ENCODE results near the gene MIS18BP1.
"Not testable (repeated sequence)": the region's sequence is repeated elsewhere in the genome, so short reads cannot be mapped to it uniquely, and the experiment has no call there.

The MIS18BP1 gene

GRCh38 chr14:45253070-45253753, at the start of gene MIS18BP1:
TSS of gene MIS18BP1 (minus strand) at chr14:45253202. CDS start at chr14:45247286, 5,916 bp downstream.
- peak; percentile 96 for DNase-seq

GRCh38 chr14:45298423-45299117, 45.6 kb upstream of the MIS18BP1 start:
- DNase-seq: no peak

GRCh38 chr14:45294796-45295195, 41.8 kb upstream of the MIS18BP1 start:
- not testable (repeated sequence) for DNase-seq

- no peak for DNase-seq
These were observed 37.5 kb upstream of the MIS18BP1 start for GRCh38 chr14:45290547-45290946.

- no peak for DNase-seq
These were observed 34.6 kb upstream of the MIS18BP1 start for GRCh38 chr14:45287610-45288009.

- no peak for DNase-seq
These were observed 31.8 kb upstream of the MIS18BP1 start for GRCh38 chr14:45284802-45285201.

- not testable (repeated sequence) for DNase-seq
These were observed 28.9 kb upstream of the MIS18BP1 start for GRCh38 chr14:45281731-45282400.

- no peak for DNase-seq
These were observed 19.0 kb upstream of the MIS18BP1 start for GRCh38 chr14:45271858-45272537.

- DNase-seq: no peak
These were observed 17.0 kb upstream of the MIS18BP1 start for GRCh38 chr14:45270031-45270430.

- no peak for DNase-seq
These were observed 14.1 kb upstream of the MIS18BP1 start for GRCh38 chr14:45267071-45267470.

- DNase-seq: no peak
These were observed 9.6 kb upstream of the MIS18BP1 start for GRCh38 chr14:45262637-45263036.

GRCh38 chr14:45261209-45261608, 8.2 kb upstream of the MIS18BP1 start:
- no peak for DNase-seq

GRCh38 chr14:45258805-45259204, 5.8 kb upstream of the MIS18BP1 start:
- DNase-seq: no peak

- DNase-seq: no peak
These were observed 5.1 kb upstream of the MIS18BP1 start for GRCh38 chr14:45258073-45258472.

- DNase-seq: no peak
These were observed 1.8 kb upstream of the MIS18BP1 start for GRCh38 chr14:45254771-45255170.

GRCh38 chr14:45253754-45254310, 830 bp upstream of the MIS18BP1 start:
- DNase-seq: no peak

- DNase-seq: no peak
These were observed 484 bp downstream of the MIS18BP1 start for GRCh38 chr14:45252366-45253069.

- DNase-seq: peak; percentile 24
These were observed 1.1 kb downstream of the MIS18BP1 start for GRCh38 chr14:45251912-45252311.

GRCh38 chr14:45249856-45250575, 3.0 kb downstream of the MIS18BP1 start:
- peak; percentile 19 for DNase-seq

- DNase-seq: no peak
These were observed 5.6 kb downstream of the MIS18BP1 start for GRCh38 chr14:45247427-45247826.

GRCh38 chr14:45246691-45247090, 6.3 kb downstream of the MIS18BP1 start:
- DNase-seq: no peak

- no peak for DNase-seq
These were observed 6.9 kb downstream of the MIS18BP1 start for GRCh38 chr14:45246151-45246550.
